Heart right ventricle (tissue), 16 donors: ENCODE measurements around the gene SFRP5. TPM values are rescaled to one million over a fixed set of nuclear protein-coding genes. Genes with fewer than 3 reads are reported as not detected.

ENCODE experiments used
- ATAC-seq, 8 donors: fragments of 200-7000 bp; cut with Tn5 transposase; one replicate each; pipeline ENCODE4 v1.9.1; 2020; ENCODE audit warnings: mild to moderate bottlenecking in 8 of 8, moderate library complexity in 8 of 8, moderate number of reproducible peaks in 1 of 8
- DNase-seq, 2 donors: peaks; one replicate each; pipeline ENCODE4 v3.0.0-alpha.2; 2020
- H3K27ac ChIP-seq, 10 donors: fragments of 200-600 bp; sonication (generic) in 2 of 10; one replicate each; pipeline versions ENCODE4 v1.5.0 to v1.8.0; 2020 to 2022; ENCODE audit warnings: mild to moderate bottlenecking in 3 of 10
- H3K27me3 ChIP-seq, 7 donors: fragments of 200-600 bp; one replicate each; pipeline ENCODE4 v1.8.0; 2021 to 2022; ENCODE audit warnings: mild to moderate bottlenecking in 2 of 7
- H3K36me3 ChIP-seq, 9 donors: fragments of 200-600 bp; sonication (generic) in 1 of 9; one replicate each; pipeline versions ENCODE4 v1.5.0 to v1.8.0; 2020 to 2022; ENCODE audit warnings: mild to moderate bottlenecking in 2 of 9
- H3K4me1 ChIP-seq, 9 donors: fragments of 200-600 bp; sonication (generic) in 1 of 9; one replicate each; pipeline versions ENCODE4 v1.5.0 to v1.8.0; 2020 to 2022; ENCODE audit warnings: mild to moderate bottlenecking in 4 of 9
- H3K4me3 ChIP-seq, 10 donors: fragments of 200-600 bp; sonication (generic) in 2 of 10; one replicate each; pipeline versions ENCODE4 v1.5.0 to v1.8.0; 2020 to 2022; ENCODE audit warnings: mild to moderate bottlenecking in 7 of 10, moderate library complexity in 2 of 10
- H3K9me3 ChIP-seq, 11 donors: fragments of 200-600 bp in 10 of 11; sonication (generic) in 2 of 11; one replicate each; pipeline versions ENCODE4 v1.5.0 to v1.8.0; 2013 to 2022; ENCODE audit warnings: mild to moderate bottlenecking in 2 of 11, control low read depth in 1 of 11, moderate library complexity in 1 of 11
- CTCF ChIP-seq, 9 donors: fragments of 200-600 bp; sonication (generic) in 2 of 9; IDR thresholded peaks; one replicate each; pipeline versions ENCODE4 v1.5.0 to v1.8.0; 2021 to 2022; ENCODE audit warnings: antibody characterized with exemption in 9 of 9, mild to moderate bottlenecking in 5 of 9, moderate library complexity in 1 of 9
- WGBS, 2 donors: extraction: QIAGEN DNeasy Blood & Tissue Kit; methylation state at CpG; one replicate each; pipeline ENCODE4 v1.1.7; 2013; ENCODE audit warnings: inconsistent platforms in 1 of 2; 5-methylcytosine and 5-hydroxymethylcytosine counted together
- intact Hi-C, 10 donors: fragments of 100-400 bp; cut with DNase I; formaldehyde crosslinking; loops; one replicate each; pipeline versions ENCODE4 v1.11.1 to v1.14.2; 2022
- long read RNA-seq, 3 donors: library from polyadenylated mRNA; unstranded; transcript quantifications; one replicate each; pipeline ENCODE4 v2.0.0, GENCODE V29; 2020 to 2021
- polyA plus RNA-seq, 2 donors: library from polyadenylated mRNA; stranded (reverse); fragments of 200-250 nt; gene quantifications; one replicate each; pipeline ENCODE4 v1.2.3, GENCODE V29; 2013
- total RNA-seq, 10 donors: library from RNA; stranded (reverse); fragmentation: NEBNext Ultra II Directional in 3 of 10; extraction: Animal tissue kit (Norgen Biotek cat#: 25700) in 3 of 10; gene quantifications; one replicate each; pipeline versions ENCODE4 v1.2.1 to v1.2.4, GENCODE V29; 2021 to 2023
- donor health status: Arrhythmogenic right ventricular cardiomyopathy.
- donor health status: ischemic (EF 13 %, LVEDD 7.1; RV severe dilation, severe dysfunction).
- donor health status: healthy with polysubstance abuse.
- donor health status: DM: no; HTN: yes; CAD: no.
- donor health status: DM: no; HTN: no; CAD: no.
- donor health status: ischemic (EF 25% LVEDD 6.9; RV normal size, moderate dysfunction).
- donor health status: ischemic (EF 25% LVEDD 5.7; RV mildly dilated, moderate dysfunction).
- donor health status: healthy.
- donor health status: DM: yes; HTN: yes; CAD: no.
- donor health status: Ischemic cardiomyopathy.
- donor health status: ischemic (EF 35%, LVEDD 5.7; RV mildly dilated, moderate dysfunction).
- donor health status: nonischemic (EF 11% LVEDD 7.7; RV severe dilation, severe dysfunction).
- donor health status: DM: yes; HTN: yes; CAD: no.
- donor health status: PGD.
- donor health status: ischemic (EF 29% LVEDD 5.4; RV normal size, mild dysfunction).
- donor health status: nonischemic (EF 23%, LVEDD 6.1; RV moderate dilation, normal function).

The SFRP5 gene
- 1 to 10 TPM in 4 of 10 donors, under 1 TPM in 4, not detected in 2; 0.19 to 4.3 (median 1.0) TPM for total RNA-seq
- polyA plus RNA-seq: 1 to 10 TPM in 1 of 2 donors, under 1 TPM in 1; 0.42 to 1.9 TPM
- long read RNA-seq, donor 1: 0 reads
- long read RNA-seq, donor 2, transcript SFRP5-201 (3 exons, 1,836 nt): major isoform, 6 of 6 reads
- long read RNA-seq, donor 2, partial matches to known transcripts: 0 of 6 reads
- long read RNA-seq, donor 2, other reads (novel, unspliced or antisense): 0 of 6 reads
- long read RNA-seq, donor 3: 0 reads

GRCh38 chr10:97771913-97772823 lies at the start of gene SFRP5:
Gene SFRP5, minus strand, starts transcription at chr10:97771999. Its CDS starts 166 bp downstream, at chr10:97771833.
- Histone ChIP-seq H3K9me3 (no peaks in the 10 kb centered on the region), H3K4me1 (peaks cover 0 to 15% (median 4%) of the 10 kb centered on the region in 9 donors), H3K36me3 (no peaks in the 10 kb centered on the region), H3K4me3 (peak within 1 kb of the TSS in 7 of 10 donors; percentile 14 to 43 (median 28)), H3K27ac (no peak within 1 kb of the TSS), H3K27me3 (peaks cover 0 to 49% (median 36%) of the 10 kb centered on the region in 7 donors)
- TF ChIP-seq CTCF (IDR thresholded peaks at IDR 0.05): no peak
- ATAC-seq: peak in 7 of 8 donors; percentile 15 to 86 (median 46)
- intact Hi-C loops: no loop called here
- DNase-seq: no peak
- WGBS, 2 donors: 7 to 11% methylated on average over 23 to 44 of the region's 44 CpGs

GRCh38 chr10:97820096-97820704 lies 48.4 kb upstream of the SFRP5 start:
- intact Hi-C loops: no loop called here

DNA sequence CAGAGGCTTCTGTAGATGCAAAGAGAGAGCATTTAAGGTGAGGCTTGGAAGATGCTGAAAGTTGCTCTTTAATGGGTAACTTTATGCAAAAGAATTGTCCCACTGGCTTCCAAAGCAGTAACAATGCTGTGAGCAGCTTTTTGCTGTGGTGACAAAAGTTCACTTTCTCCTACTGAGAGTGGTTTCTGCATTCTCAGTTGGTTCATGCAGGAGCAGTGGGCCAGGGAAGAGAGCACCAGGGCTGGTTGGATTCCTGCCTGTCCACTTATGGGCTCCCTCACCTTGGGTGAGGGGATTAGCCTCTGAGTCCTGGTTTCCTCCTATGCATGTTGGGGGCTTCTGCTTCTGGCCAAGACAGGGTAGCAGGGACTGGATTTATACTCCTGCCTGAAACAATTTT lies 46.8 kb upstream of the SFRP5 start:
- no peaks in the 10 kb centered on the region for H3K4me1 ChIP-seq
- intact Hi-C loops: no loop called here
- H3K4me3 ChIP-seq: no peak overlapping the region
- no peaks in the 10 kb centered on the region for H3K9me3 ChIP-seq
- no peak for ATAC-seq
- H3K27ac ChIP-seq: no peak overlapping the region
- no peaks in the 10 kb centered on the region for H3K36me3 ChIP-seq
- peaks cover 0 to 29% (median 0%) of the 10 kb centered on the region in 7 donors for H3K27me3 ChIP-seq
- no peak for TF ChIP-seq CTCF (IDR thresholded peaks at IDR 0.05)
- DNase-seq: no peak

More at GRCh38 chr10:97820096-97820704, 48.4 kb upstream of the SFRP5 start:
- Histone ChIP-seq H3K36me3 (no peaks in the 10 kb centered on the region), H3K9me3 (no peaks in the 10 kb centered on the region), H3K27me3 (peaks cover 0 to 29% (median 0%) of the 10 kb centered on the region in 7 donors), H3K4me3 (no peak overlapping the region), H3K4me1 (no peaks in the 10 kb centered on the region), H3K27ac (no peak overlapping the region)
- no peak for TF ChIP-seq CTCF (IDR thresholded peaks at IDR 0.05)
- WGBS, 2 donors: 88 to 93% methylated on average over 8 of the region's 8 CpGs
- no peak for DNase-seq
- no peak for ATAC-seq

DNA sequence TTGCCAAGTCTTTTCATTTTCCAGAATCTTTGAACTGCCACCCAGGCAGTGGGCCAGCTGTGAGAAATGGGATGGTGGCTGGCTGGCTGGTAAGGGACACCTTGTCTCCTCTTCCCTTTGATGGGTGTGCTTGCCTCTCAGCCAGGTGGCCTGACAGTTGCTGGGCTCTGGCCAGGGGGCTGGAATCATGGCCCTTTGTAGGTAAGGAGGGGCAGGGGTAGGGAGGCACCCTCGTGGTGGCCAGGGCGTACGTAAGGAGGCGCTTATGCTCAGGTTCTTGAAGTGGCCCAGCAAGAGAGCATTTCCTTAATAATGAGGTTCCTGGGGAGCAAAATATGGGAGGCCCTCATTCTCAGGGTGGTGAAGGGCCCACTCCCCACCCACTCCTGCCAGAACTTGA lies 44.8 kb upstream of the SFRP5 start:
- Histone ChIP-seq H3K36me3 (no peaks in the 10 kb centered on the region), H3K4me3 (no peak overlapping the region), H3K4me1 (no peaks in the 10 kb centered on the region), H3K27me3 (peaks cover 0 to 27% (median 0%) of the 10 kb centered on the region in 7 donors), H3K9me3 (no peaks in the 10 kb centered on the region), H3K27ac (no peak overlapping the region)
- no peak for DNase-seq
- ATAC-seq: no peak
- intact Hi-C loops: no loop called here
- TF ChIP-seq CTCF (IDR thresholded peaks at IDR 0.05): no peak
- 80 to 87% methylated on average over 4 of the region's 4 CpGs for WGBS, 2 donors
